OCI-LY1 (cell line): Measurements from ENCODE around the gene PCBP2.
"Not testable (repeated sequence)": the region's sequence is repeated elsewhere in the genome, so short reads cannot be mapped to it uniquely, and the experiment has no call there.

Experiments used
- CTCF ChIP-seq: fragments of 200-600 bp; sonication (generic), shearing (Covaris generic); IDR thresholded peaks from 2 replicates; pipeline ENCODE4 v1.5.1; 2017; ENCODE audit warnings: mild to moderate bottlenecking, antibody characterized with exemption, low read length, moderate library complexity, mixed read lengths
- EZH2 ChIP-seq: fragments of 200-600 bp; sonication (generic), shearing (Covaris generic); IDR thresholded peaks from 2 replicates; pipeline ENCODE4 v1.8.0; 2017; ENCODE audit warnings: borderline replicate concordance, mixed run types, mild to moderate bottlenecking, antibody characterized with exemption, low read length, moderate library complexity, mixed read lengths

- not testable (repeated sequence) for TF ChIP-seq CTCF, EZH2
Observed at GRCh38 chr12:53417291-53417816, 34.5 kb upstream of the PCBP2 start.
